H9 (cell line): ENCODE data around the gene LRP1B. TPM values are rescaled to one million over a fixed set of nuclear protein-coding genes. Genes with fewer than 3 reads are reported as not detected.

Experiments
- DNase-seq: peaks from one replicate; pipeline ENCODE4 v3.0.0-alpha.2; 2017
- H2AFZ ChIP-seq: one replicate; pipeline ENCODE4 v1.6.1; 2013; ENCODE audit warnings: mild to moderate bottlenecking, low read length, control low read depth, moderate library complexity
- H2AK5ac ChIP-seq: 2 replicates; pipeline ENCODE4 v1.6.1; 2013; ENCODE audit warnings: low read length, control low read depth, mixed read lengths; ENCODE audit not compliant: insufficient read length
- H2BK120ac ChIP-seq: one replicate; pipeline ENCODE4 v1.6.1; 2013; ENCODE audit warnings: low read depth, mild to moderate bottlenecking, low read length, control low read depth, inconsistent platforms; ENCODE audit not compliant: poor library complexity, severe bottlenecking
- H2BK12ac ChIP-seq: 2 replicates; pipeline ENCODE4 v1.6.1; 2013; ENCODE audit warnings: low read length, control low read depth, mixed read lengths, low read depth; ENCODE audit not compliant: insufficient read length
- H2BK15ac ChIP-seq: 2 replicates; pipeline ENCODE4 v1.6.1; 2013; ENCODE audit warnings: low read depth, low read length, control low read depth
- H2BK20ac ChIP-seq: one replicate; pipeline ENCODE4 v1.6.1; 2013; ENCODE audit warnings: low read depth, mild to moderate bottlenecking, low read length, control low read depth, inconsistent platforms; ENCODE audit not compliant: poor library complexity, severe bottlenecking
- H2BK5ac ChIP-seq: 2 replicates; pipeline ENCODE4 v1.6.1; 2013; ENCODE audit warnings: low read length, control low read depth, mixed read lengths; ENCODE audit not compliant: insufficient read length
- H3K14ac ChIP-seq: 2 replicates; pipeline ENCODE4 v1.6.1; 2013; ENCODE audit warnings: low read length, control low read depth; ENCODE audit not compliant: insufficient read depth
- H3K18ac ChIP-seq: 2 replicates; pipeline ENCODE4 v1.6.1; 2013; ENCODE audit warnings: low read depth, mild to moderate bottlenecking, mixed read lengths, low read length, control low read depth; ENCODE audit not compliant: insufficient read length
- H3K23ac ChIP-seq: 2 replicates; pipeline ENCODE4 v1.6.1; 2013; ENCODE audit warnings: low read length, control low read depth, mixed read lengths, low read depth; ENCODE audit not compliant: insufficient read length
- H3K23me2 ChIP-seq: 2 replicates; pipeline ENCODE4 v1.6.1; 2013; ENCODE audit warnings: low read depth, mild to moderate bottlenecking, mixed read lengths, low read length, control low read depth; ENCODE audit not compliant: insufficient read length, poor library complexity, severe bottlenecking
- H3K27ac ChIP-seq: 2 replicates; pipeline ENCODE4 v1.5.1; 2013; ENCODE audit warnings: low read length, control low read depth, mixed read lengths, low read depth; ENCODE audit not compliant: insufficient read length
- H3K27me3 ChIP-seq: 2 replicates; pipeline ENCODE4 v1.6.1; 2013; ENCODE audit warnings: low read length, control low read depth, inconsistent platforms; ENCODE audit not compliant: insufficient read depth
- H3K4ac ChIP-seq: 2 replicates; pipeline ENCODE4 v1.6.1; 2013; ENCODE audit warnings: low read depth, mild to moderate bottlenecking, control low read depth, inconsistent platforms, low read length, moderate library complexity
- H3K4me1 ChIP-seq: 2 replicates; pipeline ENCODE4 v1.6.1; 2013; ENCODE audit warnings: low read length, control low read depth, inconsistent platforms; ENCODE audit not compliant: insufficient read depth
- H3K4me2 ChIP-seq: 2 replicates; pipeline ENCODE4 v1.6.1; 2013; ENCODE audit warnings: low read length, control low read depth, mixed read lengths; ENCODE audit not compliant: insufficient read length, insufficient read depth
- H3K56ac ChIP-seq: 2 replicates; pipeline ENCODE4 v1.6.1; 2013; ENCODE audit warnings: low read depth, mild to moderate bottlenecking, mixed read lengths, low read length, control low read depth; ENCODE audit not compliant: insufficient read length
- H3K79me1 ChIP-seq: 2 replicates; pipeline ENCODE4 v1.6.1; 2013; ENCODE audit warnings: low read depth, mild to moderate bottlenecking, moderate library complexity, low read length, control low read depth, inconsistent platforms; ENCODE audit not compliant: insufficient read depth, poor library complexity, severe bottlenecking
- H3K79me2 ChIP-seq: 2 replicates; pipeline ENCODE4 v1.6.1; 2013; ENCODE audit warnings: low read length, control low read depth, inconsistent platforms; ENCODE audit not compliant: insufficient read depth
- H3K9ac ChIP-seq: 2 replicates; pipeline ENCODE4 v1.6.1; 2013; ENCODE audit warnings: low read length, control low read depth, mixed read lengths; ENCODE audit not compliant: insufficient read length; ENCODE audit errors: extremely low read depth
- H3K9me3 ChIP-seq: one replicate; pipeline ENCODE4 v1.6.1; 2013; ENCODE audit warnings: low read depth, low read length, inconsistent platforms; ENCODE audit not compliant: control insufficient read depth
- H3T11ph ChIP-seq: one replicate; pipeline ENCODE4 v1.6.1; 2013; ENCODE audit warnings: mild to moderate bottlenecking, low read length, control low read depth, inconsistent platforms
- H4K20me1 ChIP-seq: one replicate; pipeline ENCODE4 v1.6.1; 2013; ENCODE audit not compliant: control insufficient read depth, insufficient read length, insufficient read depth
- H4K5ac ChIP-seq: 2 replicates; pipeline ENCODE4 v1.6.1; 2013; ENCODE audit warnings: low read depth, mild to moderate bottlenecking, mixed read lengths, low read length, control low read depth; ENCODE audit not compliant: insufficient read length
- H4K8ac ChIP-seq: replicated peaks from 2 replicates; pipeline ENCODE4 v1.6.1; 2013; ENCODE audit warnings: low read length, control low read depth, mixed read lengths, low read depth; ENCODE audit not compliant: insufficient read length
- H4K91ac ChIP-seq: 2 replicates; pipeline ENCODE4 v1.6.1; 2013; ENCODE audit warnings: low read depth, mild to moderate bottlenecking, moderate library complexity, mixed read lengths, low read length, control low read depth; ENCODE audit not compliant: insufficient read length
- H3K27ac Mint-ChIP-seq, 3 experiments: 2 replicates in 2 of 3; 3 replicates in 1 of 3; pipeline ENCODE4 v1.8.0; 2020 to 2021; ENCODE audit warnings: mixed read lengths in 3 of 3, mild to moderate bottlenecking in 1 of 3, moderate library complexity in 1 of 3
- H3K27me3 Mint-ChIP-seq: 2 replicates; pipeline ENCODE4 v1.8.0; 2021; ENCODE audit warnings: low read depth, mild to moderate bottlenecking, moderate library complexity, mixed read lengths
- H3K36me3 Mint-ChIP-seq, 3 experiments: 2 replicates in 2 of 3; 3 replicates in 1 of 3; pipeline ENCODE4 v1.8.0; 2020 to 2021; ENCODE audit warnings: low read depth in 3 of 3, mixed read lengths in 3 of 3; ENCODE audit not compliant: insufficient read depth in 1 of 3
- H3K4me1 Mint-ChIP-seq, 2 experiments: 2 replicates each; pipeline ENCODE4 v1.8.0; 2020; ENCODE audit warnings: mixed read lengths in 2 of 2
- H3K4me3 Mint-ChIP-seq, 2 experiments: 2 replicates in 1 of 2; 3 replicates in 1 of 2; pipeline ENCODE4 v1.8.0; 2020 to 2021; ENCODE audit warnings: mild to moderate bottlenecking in 2 of 2, mixed read lengths in 2 of 2, moderate library complexity in 1 of 2
- H3K9me3 Mint-ChIP-seq, 2 experiments: 2 replicates in 1 of 2; 3 replicates in 1 of 2; pipeline ENCODE4 v1.8.0; 2020; ENCODE audit warnings: mild to moderate bottlenecking in 2 of 2, mixed read lengths in 2 of 2, moderate library complexity in 1 of 2
- CTCF ChIP-seq: fragments of 200-600 bp; sonication (generic); conservative IDR thresholded peaks from 3 replicates; pipeline ENCODE4 v1.8.0; 2021; ENCODE audit warnings: antibody characterized with exemption, mild to moderate bottlenecking
- WGBS: extraction: QIAGEN DNeasy Blood & Tissue Kit; methylation state at CpG from one replicate; pipeline ENCODE4 v1.1.7; 2013; ENCODE audit warnings: missing lambda C conversion rate, low lambda C conversion rate, mixed read lengths; ENCODE audit not compliant: insufficient read length; ENCODE audit errors: extremely low coverage; 5-methylcytosine and 5-hydroxymethylcytosine counted together
- total RNA-seq: library from RNA; stranded (reverse); gene quantifications from 2 replicates; pipeline ENCODE4 v1.2.1, GENCODE V29; 2021

The LRP1B gene
- total RNA-seq, 1 experiment from 2014 or later: not detected

GRCh38 chr2:141519906-141520305 lies 610.9 kb downstream of the LRP1B start:
- Mint-ChIP-seq H3K27ac (no peak overlapping the region), H3K4me1 (peaks cover 0 to 10% of the 10 kb centered on the region in 2 experiments; a peak in 3 of 4 replicates), H3K36me3 (no peaks in the 10 kb centered on the region), H3K4me3 (no peak overlapping the region), H3K27me3 (no peaks in the 10 kb centered on the region), H3K9me3 (no peaks in the 10 kb centered on the region)
- Histone ChIP-seq H4K5ac (no peak overlapping the region), H3K18ac (no peak overlapping the region), H3T11ph (no peak overlapping the region), H2BK12ac (no peak overlapping the region), H4K91ac (no peak overlapping the region), H3K27ac (no peak overlapping the region), H2BK15ac (no peak overlapping the region), H2AK5ac (no peak overlapping the region), H3K14ac (no peak overlapping the region), H2BK20ac (no peak overlapping the region), H3K23ac (no peak overlapping the region), H2BK120ac (no peak overlapping the region), H3K4me2 (no peak overlapping the region), H3K23me2 (no peaks in the 10 kb centered on the region), H3K9me3 (no peaks in the 10 kb centered on the region), H3K4me1 (peaks cover 2% of the 10 kb centered on the region; the same call in 1 of the 2 replicates), H4K20me1 (no peaks in the 10 kb centered on the region), H4K8ac (no peak overlapping the region), H3K9ac (no peak overlapping the region), H2AFZ (no peak overlapping the region), H3K27me3 (no peaks in the 10 kb centered on the region), H3K4ac (no peak overlapping the region), H2BK5ac (no peak overlapping the region), H3K56ac (no peak overlapping the region), H3K79me2 (no peaks in the 10 kb centered on the region), H3K79me1 (no peaks in the 10 kb centered on the region)
- WGBS: no CpG with 5 or more reads among the region's 2 CpGs
- no peak for DNase-seq
- no peak for TF ChIP-seq CTCF
